Glutamatergic neuron (in vitro differentiated cells): ENCODE data around the gene ENPP7. TPM values are rescaled to one million over a fixed set of nuclear protein-coding genes. Genes with fewer than 3 reads are reported as not detected.

Experiments
- DNase-seq: peaks from one replicate; pipeline ENCODE4 v3.0.0; 2022
- H3K27ac Mint-ChIP-seq: one replicate; pipeline ENCODE4 v1.8.0; 2020; ENCODE audit warnings: mild to moderate bottlenecking, mixed read lengths, inconsistent platforms; ENCODE audit not compliant: unreplicated experiment
- H3K27me3 Mint-ChIP-seq: one replicate; pipeline ENCODE4 v1.8.0; 2020; ENCODE audit warnings: mild to moderate bottlenecking, moderate library complexity, mixed read lengths, inconsistent platforms; ENCODE audit not compliant: unreplicated experiment
- H3K36me3 Mint-ChIP-seq: one replicate; pipeline ENCODE4 v1.8.0; 2020; ENCODE audit warnings: mild to moderate bottlenecking, mixed read lengths, inconsistent platforms; ENCODE audit not compliant: unreplicated experiment
- H3K4me1 Mint-ChIP-seq: one replicate; pipeline ENCODE4 v1.8.0; 2020; ENCODE audit warnings: mild to moderate bottlenecking, low read depth, mixed read lengths, inconsistent platforms; ENCODE audit not compliant: unreplicated experiment
- H3K4me3 Mint-ChIP-seq: one replicate; pipeline ENCODE4 v1.8.0; 2020; ENCODE audit warnings: mild to moderate bottlenecking, mixed read lengths, inconsistent platforms; ENCODE audit not compliant: unreplicated experiment
- H3K9me3 Mint-ChIP-seq: one replicate; pipeline ENCODE4 v1.8.0; 2020; ENCODE audit warnings: mild to moderate bottlenecking, moderate library complexity, mixed read lengths, inconsistent platforms; ENCODE audit not compliant: unreplicated experiment
- CTCF ChIP-seq: fragments of 200-600 bp; sonication (generic); IDR thresholded peaks from one replicate; pipeline ENCODE4 v1.5.0; 2021; ENCODE audit not compliant: partially characterized antibody, unreplicated experiment
- total RNA-seq: library from RNA; stranded (reverse); fragmentation: NEBNext Ultra II Directional; extraction: Animal tissue kit (Norgen Biotek cat#: 25700); gene quantifications from one replicate; pipeline ENCODE4 v1.2.1, GENCODE V29; 2021; ENCODE audit not compliant: unreplicated experiment

The ENPP7 gene
- total RNA-seq, 1 donor from 2014 or later = not detected

DNA sequence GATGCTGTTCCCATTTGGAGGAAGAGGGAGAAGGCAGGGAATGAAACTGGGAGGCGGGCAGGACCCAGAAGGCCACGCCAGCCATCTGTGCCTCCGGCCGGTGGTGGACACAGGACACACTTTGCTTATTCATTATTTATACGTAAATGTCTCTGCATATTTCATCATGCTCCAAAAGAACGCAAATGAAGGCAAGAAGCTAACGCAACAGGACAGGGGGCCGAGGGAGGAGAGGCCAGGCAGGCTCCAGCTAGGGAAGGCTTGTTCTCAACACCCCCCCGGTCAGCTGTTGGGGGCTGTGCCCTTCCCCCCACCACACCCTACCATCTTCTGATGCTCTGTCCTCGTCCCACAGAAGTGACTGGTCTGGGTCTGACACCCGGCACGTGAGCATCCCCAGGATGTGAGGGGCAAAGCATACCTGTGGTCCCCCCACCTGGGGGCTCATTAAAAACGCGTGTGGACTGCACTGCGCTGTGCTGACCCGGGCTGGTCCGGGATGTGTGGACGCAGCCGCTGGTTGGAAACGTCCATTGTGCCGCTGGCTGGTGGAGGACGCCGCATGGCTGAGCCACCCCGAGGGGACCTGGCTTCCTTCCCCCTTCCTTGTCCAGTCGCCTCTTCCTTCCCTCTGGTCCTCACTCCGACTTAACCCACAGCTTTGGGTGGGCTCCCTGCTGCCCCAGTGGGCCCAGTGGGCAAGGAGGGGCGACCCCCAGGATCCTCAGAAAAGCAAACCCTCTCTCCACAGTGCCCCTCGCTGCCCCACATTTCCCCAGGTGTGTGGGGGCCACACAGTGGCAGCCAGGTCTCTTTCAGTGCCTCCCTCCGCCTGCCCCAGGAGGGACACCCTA lies 46.4 kb upstream of the ENPP7 start:
- peak overlapping the region; percentile 77 for H3K27ac Mint-ChIP-seq
- no peaks in the 10 kb centered on the region for H3K36me3 Mint-ChIP-seq
- DNase-seq = peak; percentile 63
- no peak for TF ChIP-seq CTCF
- peaks cover 33% of the 10 kb centered on the region for H3K4me1 Mint-ChIP-seq
- peaks cover 8% of the 10 kb centered on the region for H3K9me3 Mint-ChIP-seq
- H3K4me3 Mint-ChIP-seq = peak overlapping the region; percentile 10
- H3K27me3 Mint-ChIP-seq = peaks cover 27% of the 10 kb centered on the region

DNA sequence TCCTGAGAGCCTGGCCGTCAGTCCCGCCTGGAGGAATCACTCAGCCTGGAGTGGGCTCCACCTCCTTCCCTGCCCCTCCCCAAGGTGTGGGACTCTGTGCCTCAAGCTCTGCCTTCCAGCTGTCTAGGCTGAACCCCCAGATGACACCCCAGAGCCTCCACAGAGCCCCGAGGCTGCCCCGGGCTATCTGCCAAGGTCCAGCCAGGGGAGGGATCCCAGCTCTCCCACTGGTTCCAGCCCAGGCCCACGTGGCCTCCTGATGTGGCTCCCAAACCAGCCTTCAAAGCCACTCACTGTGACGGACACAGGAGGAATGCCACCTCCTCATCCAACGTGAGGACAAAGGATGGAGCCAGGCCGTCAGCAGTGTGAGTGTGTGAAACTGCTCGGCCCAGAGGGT lies 45.6 kb upstream of the ENPP7 start:
- Mint-ChIP-seq H3K27me3 (peaks cover 24% of the 10 kb centered on the region), H3K9me3 (peaks cover 10% of the 10 kb centered on the region), H3K36me3 (no peaks in the 10 kb centered on the region), H3K4me3 (no peak overlapping the region), H3K4me1 (peaks cover 28% of the 10 kb centered on the region), H3K27ac (no peak overlapping the region)
- no peak for TF ChIP-seq CTCF
- DNase-seq = no peak

DNA sequence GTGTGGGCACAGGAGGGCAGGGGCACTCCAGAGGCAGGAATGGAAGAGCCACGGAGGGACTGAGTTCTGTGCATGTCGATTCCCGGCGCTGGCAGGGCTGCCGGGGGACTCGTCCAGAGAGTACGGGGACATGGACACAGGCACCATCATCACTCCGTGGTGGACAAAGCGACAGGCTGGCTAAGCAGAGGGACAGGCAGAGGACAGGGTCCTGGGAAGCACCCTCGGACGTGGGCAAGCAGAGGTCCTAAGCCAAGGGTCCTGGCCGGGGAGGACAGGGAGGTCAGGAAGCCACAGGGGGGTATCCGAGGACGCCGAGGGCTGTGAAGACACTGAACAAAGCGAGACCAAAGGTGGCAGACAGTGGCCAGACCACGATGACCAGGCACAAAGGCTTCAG lies 44.3 kb upstream of the ENPP7 start:
- Mint-ChIP-seq H3K27me3 (peaks cover 26% of the 10 kb centered on the region), H3K9me3 (peaks cover 15% of the 10 kb centered on the region), H3K4me3 (no peak overlapping the region), H3K4me1 (peaks cover 24% of the 10 kb centered on the region), H3K36me3 (no peaks in the 10 kb centered on the region), H3K27ac (no peak overlapping the region)
- DNase-seq = no peak
- TF ChIP-seq CTCF = no peak

DNA sequence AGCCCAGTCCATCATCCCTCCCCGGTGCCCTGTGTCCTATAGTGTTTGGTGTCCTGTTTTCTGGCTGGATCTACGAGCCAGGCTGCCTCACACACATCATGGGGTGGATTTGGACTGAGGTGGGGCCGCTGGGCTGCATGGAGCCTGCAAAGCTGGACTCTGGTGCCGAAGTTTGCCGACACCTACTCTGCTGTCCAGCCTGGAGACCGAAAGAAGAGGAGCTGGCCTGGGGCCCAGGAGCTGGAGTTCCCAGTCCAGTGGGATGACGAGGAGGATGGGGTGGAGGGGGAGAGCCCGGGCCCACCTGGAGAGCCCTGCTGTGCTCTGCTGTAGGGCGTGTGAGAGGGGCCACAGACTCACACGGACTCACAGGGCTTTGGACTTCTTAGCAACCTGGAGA lies 40.3 kb upstream of the ENPP7 start:
- Mint-ChIP-seq H3K27ac (no peak overlapping the region), H3K4me3 (no peak overlapping the region), H3K27me3 (peaks cover 25% of the 10 kb centered on the region), H3K36me3 (no peaks in the 10 kb centered on the region), H3K9me3 (peaks cover 12% of the 10 kb centered on the region), H3K4me1 (peaks cover 14% of the 10 kb centered on the region)
- DNase-seq = no peak
- TF ChIP-seq CTCF = no peak

DNA sequence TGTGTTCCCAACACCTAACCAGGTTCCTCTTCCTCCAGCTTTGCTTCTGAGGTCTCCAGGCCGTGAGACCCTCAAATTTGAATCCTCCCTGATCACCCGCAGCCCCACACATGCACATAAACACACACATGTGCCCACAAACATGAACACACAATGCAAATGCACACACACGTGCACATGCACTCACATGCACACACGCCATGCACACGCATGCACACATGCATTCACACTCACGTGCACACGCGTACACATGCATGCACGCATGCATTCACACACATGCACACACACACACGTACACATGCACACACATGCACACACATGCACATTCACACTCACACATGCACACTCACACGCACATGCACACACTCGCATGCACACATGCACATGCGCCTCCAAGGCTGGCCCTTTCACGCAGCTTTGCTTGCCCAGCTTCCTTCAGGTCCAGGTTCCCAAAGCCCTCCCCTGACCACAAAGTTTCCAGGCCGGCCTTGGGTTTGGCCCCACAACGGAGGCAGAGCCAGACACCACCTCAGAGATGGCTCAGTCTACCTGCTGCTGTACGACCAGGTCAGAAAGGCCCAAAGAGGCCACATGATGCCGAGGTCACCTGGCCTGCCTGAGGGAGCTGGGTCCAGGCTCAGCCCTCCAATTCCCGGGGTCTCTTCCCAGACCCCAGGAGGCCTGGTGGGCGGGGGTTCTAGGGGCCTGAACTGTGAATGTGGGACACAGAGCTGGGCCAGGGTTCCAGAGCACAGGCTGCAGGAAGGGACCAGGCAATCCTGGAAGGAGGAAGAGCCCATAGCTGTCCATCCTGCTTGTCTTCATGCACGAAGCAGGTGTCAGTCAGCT lies 39.5 kb upstream of the ENPP7 start:
- Mint-ChIP-seq H3K27ac (no peak overlapping the region), H3K4me1 (peaks cover 19% of the 10 kb centered on the region), H3K36me3 (no peaks in the 10 kb centered on the region), H3K4me3 (no peak overlapping the region), H3K9me3 (peaks cover 12% of the 10 kb centered on the region), H3K27me3 (peaks cover 20% of the 10 kb centered on the region)
- no peak for TF ChIP-seq CTCF
- no peak for DNase-seq
